Neuron (in vitro differentiated cells): ENCODE results near the gene STIM1.
"Not testable (repeated sequence)": the region's sequence is repeated elsewhere in the genome, so short reads cannot be mapped to it uniquely, and the experiment has no call there.

Source experiments
- H2AFZ ChIP-seq: one replicate; pipeline ENCODE4 v1.6.1; 2013; ENCODE audit warnings: low read depth, mild to moderate bottlenecking, inconsistent platforms, low read length, moderate library complexity
- H3K27me3 ChIP-seq: one replicate; pipeline ENCODE4 v1.6.1; 2013; ENCODE audit warnings: low read length; ENCODE audit not compliant: insufficient read depth
- H3K36me3 ChIP-seq: one replicate; pipeline ENCODE4 v1.6.1; 2013; ENCODE audit warnings: low read length; ENCODE audit not compliant: insufficient read depth
- H3K4me1 ChIP-seq: one replicate; pipeline ENCODE4 v1.6.1; 2013; ENCODE audit warnings: low read length; ENCODE audit not compliant: insufficient read depth
- H3K4me3 ChIP-seq: 2 replicates; pipeline ENCODE4 v1.5.1; 2013; ENCODE audit warnings: mild to moderate bottlenecking, low read length, moderate library complexity
- H3K9me3 ChIP-seq: one replicate; pipeline ENCODE4 v1.6.1; 2013; ENCODE audit warnings: low read length

Gene STIM1

GRCh38 chr11:3984896-3985295, 129.4 kb downstream of the STIM1 start:
- Histone ChIP-seq H3K9me3 (no peaks in the 10 kb centered on the region), H3K36me3 (no peaks in the 10 kb centered on the region), H3K4me1 (no peaks in the 10 kb centered on the region), H2AFZ (no peak overlapping the region), H3K4me3 (no peak overlapping the region), H3K27me3 (no peaks in the 10 kb centered on the region)

- no peaks in the 10 kb centered on the region for H3K9me3 ChIP-seq
- H3K36me3 ChIP-seq, result no peaks in the 10 kb centered on the region
- no peak overlapping the region for H3K4me3 ChIP-seq
- H2AFZ ChIP-seq, result no peak overlapping the region
- no peaks in the 10 kb centered on the region for H3K4me1 ChIP-seq
- no peaks in the 10 kb centered on the region for H3K27me3 ChIP-seq
These were observed 130.2 kb downstream of the STIM1 start for GRCh38 chr11:3985631-3986030.

GRCh38 chr11:3986301-3986700, 130.8 kb downstream of the STIM1 start:
- H3K36me3 ChIP-seq, result no peaks in the 10 kb centered on the region
- no peak overlapping the region for H3K4me3 ChIP-seq
- no peaks in the 10 kb centered on the region for H3K4me1 ChIP-seq
- H3K9me3 ChIP-seq, result no peaks in the 10 kb centered on the region
- no peak overlapping the region for H2AFZ ChIP-seq
- H3K27me3 ChIP-seq, result no peaks in the 10 kb centered on the region

- H3K36me3 ChIP-seq, result no peaks in the 10 kb centered on the region
- H2AFZ ChIP-seq, result no peak overlapping the region
- no peaks in the 10 kb centered on the region for H3K27me3 ChIP-seq
- H3K9me3 ChIP-seq, result no peaks in the 10 kb centered on the region
- no peaks in the 10 kb centered on the region for H3K4me1 ChIP-seq
- H3K4me3 ChIP-seq, result no peak overlapping the region
These were observed 133.9 kb downstream of the STIM1 start for GRCh38 chr11:3989276-3989920.

GRCh38 chr11:3989921-3990290, 134.4 kb downstream of the STIM1 start:
- no peaks in the 10 kb centered on the region for H3K36me3 ChIP-seq
- no peaks in the 10 kb centered on the region for H3K4me1 ChIP-seq
- no peaks in the 10 kb centered on the region for H3K9me3 ChIP-seq
- no peak overlapping the region for H2AFZ ChIP-seq
- H3K27me3 ChIP-seq, result no peaks in the 10 kb centered on the region
- H3K4me3 ChIP-seq, result no peak overlapping the region

- Histone ChIP-seq H3K4me3 (no peak overlapping the region), H3K27me3 (no peaks in the 10 kb centered on the region), H2AFZ (no peak overlapping the region), H3K4me1 (no peaks in the 10 kb centered on the region), H3K36me3 (no peaks in the 10 kb centered on the region), H3K9me3 (peaks cover 3% of the 10 kb centered on the region)
These were observed 134.9 kb downstream of the STIM1 start for GRCh38 chr11:3990406-3990805.

- no peaks in the 10 kb centered on the region for H3K4me1 ChIP-seq
- no peak overlapping the region for H2AFZ ChIP-seq
- H3K27me3 ChIP-seq, result no peaks in the 10 kb centered on the region
These were observed 137.5 kb downstream of the STIM1 start for GRCh38 chr11:3992964-3993363.

GRCh38 chr11:3994030-3994640, 138.7 kb downstream of the STIM1 start:
- Histone ChIP-seq H3K36me3 (no peaks in the 10 kb centered on the region), H3K27me3 (no peaks in the 10 kb centered on the region), H2AFZ (no peak overlapping the region), H3K4me1 (no peaks in the 10 kb centered on the region), H3K9me3 (peaks cover 4% of the 10 kb centered on the region), H3K4me3 (no peak overlapping the region)

More at GRCh38 chr11:3992964-3993363, 137.5 kb downstream of the STIM1 start:
- H3K36me3 ChIP-seq, result no peaks in the 10 kb centered on the region
- no peak overlapping the region for H3K4me3 ChIP-seq
- H3K9me3 ChIP-seq, result peaks cover 4% of the 10 kb centered on the region

- Histone ChIP-seq H3K9me3 (peaks cover 4% of the 10 kb centered on the region), H2AFZ (no peak overlapping the region), H3K27me3 (no peaks in the 10 kb centered on the region), H3K4me1 (no peaks in the 10 kb centered on the region), H3K4me3 (no peak overlapping the region), H3K36me3 (no peaks in the 10 kb centered on the region)
These were observed 139.8 kb downstream of the STIM1 start for GRCh38 chr11:3995307-3995706.

- no peak overlapping the region for H2AFZ ChIP-seq
- no peaks in the 10 kb centered on the region for H3K36me3 ChIP-seq
- no peaks in the 10 kb centered on the region for H3K4me1 ChIP-seq
- H3K4me3 ChIP-seq, result no peak overlapping the region
- H3K9me3 ChIP-seq, result peaks cover 4% of the 10 kb centered on the region
- H3K27me3 ChIP-seq, result no peaks in the 10 kb centered on the region
These were observed 140.6 kb downstream of the STIM1 start for GRCh38 chr11:3995949-3996554.

- no peaks in the 10 kb centered on the region for H3K4me1 ChIP-seq
- H3K36me3 ChIP-seq, result no peaks in the 10 kb centered on the region
- peaks cover 4% of the 10 kb centered on the region for H3K9me3 ChIP-seq
- H3K4me3 ChIP-seq, result no peak overlapping the region
- no peaks in the 10 kb centered on the region for H3K27me3 ChIP-seq
- H2AFZ ChIP-seq, result no peak overlapping the region
These were observed 141.2 kb downstream of the STIM1 start for GRCh38 chr11:3996651-3997050.

GRCh38 chr11:4004753-4005152, 149.3 kb downstream of the STIM1 start:
- H3K9me3 ChIP-seq, H2AFZ ChIP-seq, H3K27me3 ChIP-seq, H3K4me1 ChIP-seq, H3K4me3 ChIP-seq, H3K36me3 ChIP-seq: not testable (repeated sequence)

- H3K9me3 ChIP-seq, result no peaks in the 10 kb centered on the region
- H3K27me3 ChIP-seq, result no peaks in the 10 kb centered on the region
- H3K4me3 ChIP-seq, result no peak overlapping the region
These were observed 151.6 kb downstream of the STIM1 start for GRCh38 chr11:4006946-4007680.

More at GRCh38 chr11:4006946-4007680, 151.6 kb downstream of the STIM1 start:
- no peaks in the 10 kb centered on the region for H3K4me1 ChIP-seq
- H3K36me3 ChIP-seq, result no peaks in the 10 kb centered on the region
- no peak overlapping the region for H2AFZ ChIP-seq
